NCI-H1092 treated with DMSO at 0.1 percent for 48 hours (cell line): ENCODE measurements around the gene FAF2.
"Not testable (repeated sequence)": the region's sequence is repeated elsewhere in the genome, so short reads cannot be mapped to it uniquely, and the experiment has no call there.

Source experiments
- DNase-seq: peaks from one replicate; lab custom pipeline; 2025; lab: John Stamatoyannopoulos, UW

The FAF2 gene

DNA sequence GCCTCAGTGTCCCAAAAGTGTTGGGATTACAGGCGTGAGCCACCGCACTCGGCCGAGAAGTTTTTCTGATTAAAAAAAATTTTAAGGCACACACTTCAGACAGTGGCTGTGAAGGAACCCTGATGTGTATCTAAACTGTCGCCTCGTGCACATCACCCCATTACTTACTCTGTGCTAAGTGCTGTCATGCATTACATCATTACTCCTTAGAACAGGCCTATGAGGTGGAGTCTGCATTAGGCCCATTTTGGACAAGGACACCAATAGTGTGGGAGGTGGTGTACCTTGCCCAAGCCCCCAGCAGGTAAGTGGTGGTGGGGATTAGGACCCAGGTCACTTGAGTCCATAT is 97.2 kb downstream of the FAF2 start:
- no peak for DNase-seq

DNA sequence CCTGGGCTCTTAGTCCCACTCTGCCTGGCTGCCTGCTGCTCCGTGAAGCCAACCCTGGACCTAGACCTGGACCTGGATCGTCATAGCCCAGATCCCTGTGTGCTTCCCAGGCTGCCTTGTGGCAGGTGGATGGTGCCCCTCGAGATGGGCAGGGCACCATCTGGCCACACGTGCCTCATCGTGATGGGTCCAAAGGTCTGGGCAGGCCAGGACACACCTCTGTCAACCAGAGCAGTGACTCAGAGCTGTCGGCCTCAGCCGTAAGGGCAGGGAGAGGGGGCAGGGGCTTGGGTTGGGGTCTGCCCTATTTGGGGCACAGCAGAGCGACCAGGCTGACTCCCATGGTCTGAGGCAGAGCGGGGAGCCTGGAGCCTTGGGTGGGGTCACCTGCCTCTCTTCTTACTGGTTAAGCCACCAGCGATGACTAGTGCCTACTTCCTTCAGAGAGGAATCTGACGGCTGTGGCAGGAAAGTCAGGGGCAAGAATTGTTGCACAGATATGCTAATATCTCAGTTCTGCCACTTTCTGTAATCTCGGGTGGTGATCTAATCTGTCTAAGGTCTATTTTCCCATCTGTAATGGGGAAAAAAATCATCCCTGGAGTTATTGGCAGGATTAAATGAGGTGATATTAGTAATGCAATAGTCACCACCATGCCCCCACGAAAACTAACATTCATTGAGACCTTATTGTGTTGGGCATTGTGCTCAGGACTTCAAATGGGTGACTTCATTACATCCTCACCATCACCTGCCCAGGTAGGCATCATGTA is 97.7 kb downstream of the FAF2 start:
- DNase-seq = no peak

DNA sequence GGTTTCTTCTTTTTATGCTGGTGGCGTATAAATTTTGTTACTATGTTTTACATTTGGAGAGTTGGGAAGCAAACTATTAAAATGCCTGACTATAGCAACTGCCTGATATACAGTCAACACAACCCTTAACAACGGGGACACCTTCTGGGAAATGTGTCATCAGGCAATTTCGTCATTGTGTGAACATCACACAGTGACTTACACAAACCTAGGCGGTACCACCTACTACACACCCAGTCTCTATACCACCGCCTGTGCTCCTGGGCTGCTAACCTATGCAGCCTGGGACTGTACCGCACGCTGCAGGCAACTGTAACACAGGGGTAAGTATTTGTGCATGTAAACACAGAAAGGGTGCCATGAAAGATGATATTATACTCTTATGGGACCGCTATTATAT is 99.6 kb downstream of the FAF2 start:
- no peak for DNase-seq

DNA sequence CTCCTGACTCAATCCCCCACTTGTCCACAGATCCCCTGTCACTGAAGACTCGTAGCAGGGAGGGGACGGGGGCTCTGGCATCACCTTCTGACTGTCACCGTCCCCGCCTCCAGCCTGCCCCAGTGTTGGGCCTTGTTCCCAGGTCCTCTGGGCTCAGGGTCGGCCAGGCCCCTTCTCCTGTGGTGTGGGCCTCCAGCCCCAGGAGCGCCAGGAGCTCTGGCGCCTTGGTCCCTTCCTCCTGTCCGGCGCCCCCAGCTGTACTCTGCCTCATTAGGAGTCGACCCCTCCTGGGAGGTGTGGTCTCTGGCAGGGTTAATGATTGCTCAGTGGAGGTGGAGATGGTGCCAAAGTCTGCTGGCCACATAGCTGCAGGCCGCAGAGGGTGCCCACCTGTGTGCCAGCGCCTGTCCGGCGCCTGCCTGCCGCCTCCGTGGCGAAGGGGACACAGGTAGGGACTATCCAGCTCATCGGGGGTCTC is 100.8 kb downstream of the FAF2 start, which contains the start of gene CDHR2:
TSS of gene CDHR2 (plus strand) at position 376 of the 478 bp plus-strand sequence. CDS start 16,011 bp downstream, outside the sequence.
- DNase-seq = no peak

DNA sequence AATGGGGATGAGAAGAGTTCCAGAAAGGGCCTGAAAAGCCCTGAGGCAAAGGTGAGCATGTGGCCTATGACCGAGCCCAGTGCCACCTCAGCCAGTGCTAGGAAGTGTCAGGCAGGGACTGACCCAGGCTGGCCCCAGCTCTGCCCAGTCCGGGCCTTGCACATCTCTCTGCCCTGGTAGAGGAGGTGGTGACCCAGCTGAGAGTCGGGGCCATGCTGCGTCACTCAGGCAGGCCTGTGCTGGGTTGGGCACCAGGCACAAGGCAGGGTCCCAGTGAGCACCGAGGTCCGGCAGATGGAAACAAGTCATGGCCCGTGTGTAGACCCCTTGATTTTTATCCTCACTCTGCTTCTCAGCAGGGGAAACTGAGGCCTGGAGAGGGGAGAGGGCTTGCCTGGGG is 101.7 kb downstream of the FAF2 start:
- no peak for DNase-seq

- DNase-seq = no peak
Observed at GRCh38 chr5:176550275-176550831, 102.2 kb downstream of the FAF2 start.

DNA sequence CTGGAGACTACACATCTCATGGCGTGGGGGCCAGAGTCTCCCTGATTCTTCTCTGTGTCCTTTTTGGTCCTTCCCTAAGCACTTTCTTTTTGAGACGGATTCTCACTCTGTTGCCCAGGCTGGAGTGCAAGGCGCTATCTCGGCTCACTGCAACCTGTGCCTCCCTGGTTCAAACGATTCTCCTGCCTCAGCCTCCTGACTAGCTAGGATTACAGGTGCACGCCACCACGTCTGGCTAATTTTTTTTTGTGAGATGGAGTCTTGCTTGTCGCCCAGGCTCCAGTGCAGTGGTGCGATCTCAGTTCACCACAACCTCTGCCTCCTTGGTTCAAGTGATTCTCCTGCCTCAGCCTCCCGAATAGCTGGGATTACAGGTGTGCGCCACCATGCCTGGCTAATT is 102.8 kb downstream of the FAF2 start:
- not testable (repeated sequence) for DNase-seq

DNA sequence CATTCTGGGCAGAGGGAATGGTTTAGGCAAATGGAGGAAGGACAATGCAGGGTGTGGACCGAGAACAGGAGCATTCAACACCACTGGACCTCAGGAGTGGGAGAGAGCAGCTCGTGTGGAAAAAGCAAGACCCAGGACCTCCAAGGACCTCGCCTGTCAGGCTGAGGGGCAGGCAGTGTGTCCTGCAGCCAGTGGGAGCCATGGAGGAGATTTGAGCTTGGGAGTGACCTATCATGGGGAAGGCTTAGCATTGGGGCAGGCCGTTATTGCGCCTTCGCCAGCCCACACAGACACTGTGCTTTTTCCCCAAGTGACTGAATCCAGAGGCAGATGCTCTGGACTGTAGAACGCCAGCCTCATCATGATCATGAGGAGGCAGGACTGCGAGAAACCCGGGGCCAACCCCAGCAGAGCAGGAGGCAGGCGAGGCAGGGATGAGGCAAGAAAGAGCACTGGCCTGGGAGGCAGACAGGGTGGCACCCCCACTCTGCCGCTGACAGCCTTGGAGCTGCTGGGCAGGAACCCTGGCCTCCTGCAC is 104.2 kb downstream of the FAF2 start:
- no peak for DNase-seq

GRCh38 chr5:176553260-176554085 is 105.3 kb downstream of the FAF2 start:
- no peak for DNase-seq

GRCh38 chr5:176557846-176558245 is 109.7 kb downstream of the FAF2 start:
- DNase-seq = no peak
